ENCODE results near the gene MLF1.

GRCh38 chr3:158540066-158540465 lies 30.9 kb upstream of the MLF1 start:
- TF ChIP-seq ZNF394 (tag by site-specific recombination; IDR thresholded peaks at IDR 0.05; ENCODE audit: borderline replicate concordance) (no peak), ZNF140 (tag by site-specific recombination; IDR thresholded peaks at IDR 0.05) (no peak)

Measured in HEK293 (cell line).